ENCODE results near the gene YPEL1.

The YPEL1 gene

DNA sequence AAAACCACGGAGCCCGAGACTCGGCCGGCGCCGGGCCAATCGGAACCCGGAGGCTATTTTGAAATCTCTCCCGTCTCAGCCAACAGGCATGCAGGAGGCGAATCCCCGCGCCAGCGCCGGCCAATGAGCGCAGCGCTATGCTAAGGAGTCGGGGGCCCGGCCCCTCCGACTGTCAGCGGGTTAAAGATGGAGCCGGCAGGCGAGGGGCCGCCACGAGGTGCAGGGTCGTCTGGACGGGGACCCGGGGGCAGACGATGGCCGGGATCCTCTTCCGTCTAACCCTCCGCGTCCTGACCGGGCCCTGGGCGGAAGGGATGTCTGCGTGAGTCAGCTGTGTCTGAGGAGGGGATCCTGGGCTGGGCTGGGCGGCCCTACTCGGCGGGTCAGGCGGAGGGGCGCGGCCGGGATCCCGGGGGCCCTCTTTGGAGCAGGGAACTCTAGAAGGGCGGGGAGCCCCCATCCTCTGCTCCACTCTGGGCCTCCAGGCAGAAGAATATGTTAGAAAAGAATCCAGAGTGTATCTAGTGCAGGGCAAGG, 83.5 kb downstream of the YPEL1 start:
- DNase-seq, result peak; percentile 73 to 75

DNA sequence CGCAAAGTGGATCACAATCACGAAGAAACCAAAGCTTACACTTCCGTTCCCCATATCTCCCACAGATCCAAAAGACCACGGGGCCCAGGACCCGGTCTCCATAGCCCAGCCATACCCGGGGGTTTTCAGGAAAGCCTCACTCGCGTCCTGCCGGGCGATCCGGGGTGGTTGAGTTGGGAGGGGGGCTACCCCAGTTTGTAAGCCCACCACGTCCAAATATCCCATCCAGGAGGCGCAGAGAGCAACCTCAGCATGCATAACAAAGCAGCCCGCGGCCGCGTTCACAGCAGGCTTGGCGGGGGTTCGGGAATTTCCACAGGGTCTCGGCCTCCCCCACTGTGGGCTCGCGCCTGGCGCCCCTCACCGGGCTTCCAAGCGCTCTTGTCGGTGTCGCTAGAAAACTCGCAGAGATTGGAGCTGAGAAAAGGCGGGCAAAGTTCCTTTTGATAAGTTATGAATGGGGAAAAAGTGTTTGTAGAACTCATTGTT, 84.0 kb downstream of the YPEL1 start:
- no peak for DNase-seq

DNA sequence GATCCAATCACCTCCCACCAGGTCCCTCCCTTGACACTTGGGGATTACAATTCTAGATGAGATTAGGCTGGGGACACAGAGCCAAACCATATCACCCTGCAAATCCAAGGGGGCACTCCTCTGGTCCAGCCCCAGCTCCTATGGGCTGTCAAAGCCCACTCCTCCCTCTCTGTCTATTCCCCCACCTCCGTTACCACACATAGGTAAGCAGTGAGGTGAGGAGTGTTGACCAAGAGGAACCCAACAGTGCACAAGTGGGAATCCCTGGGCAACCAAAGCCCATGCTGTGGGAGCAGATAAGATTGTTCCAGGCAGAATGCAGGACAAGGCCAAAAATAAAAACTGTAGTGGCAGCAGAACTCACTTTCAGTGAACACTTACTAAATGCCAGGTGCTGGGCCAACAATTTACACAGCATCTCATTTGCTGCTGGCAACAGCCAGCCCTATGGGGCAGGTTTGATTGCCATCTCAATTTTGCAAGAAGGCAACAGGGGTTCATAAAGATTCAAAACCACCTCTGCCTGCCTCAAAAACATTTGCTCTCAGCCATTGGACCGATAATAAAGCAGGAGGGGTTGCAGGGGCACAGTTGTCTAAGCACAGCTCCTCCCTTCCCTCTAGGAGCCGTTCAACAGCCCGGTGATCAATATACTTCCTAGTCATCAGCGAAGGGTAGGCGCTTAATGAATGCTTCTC, 84.6 kb downstream of the YPEL1 start:
- no peak for DNase-seq

DNA sequence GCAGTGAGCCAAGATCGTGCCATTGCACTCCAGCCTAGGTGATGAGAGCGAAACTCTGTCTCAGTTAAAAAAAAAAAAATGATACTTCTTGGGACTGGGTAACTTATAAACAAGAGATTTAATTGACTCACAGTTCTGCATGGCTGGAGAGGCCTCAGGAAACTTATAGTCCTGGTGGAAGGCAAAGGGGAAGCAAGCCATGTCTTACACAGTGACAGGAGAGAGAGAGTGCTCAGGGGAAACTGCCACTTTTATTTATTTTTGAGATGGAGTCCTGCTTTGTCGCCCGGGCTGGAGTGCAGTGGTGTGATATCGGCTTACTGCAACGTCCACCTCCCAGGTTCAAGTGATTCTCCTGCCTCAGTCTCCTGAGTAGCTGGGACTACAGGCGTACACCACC, 85.3 kb downstream of the YPEL1 start:
- DNase-seq, result no peak
